ENCODE data around the gene SELPLG.
"Not testable (repeated sequence)": the region's sequence is repeated elsewhere in the genome, so short reads cannot be mapped to it uniquely, and the experiment has no call there.

SELPLG gene

DNA sequence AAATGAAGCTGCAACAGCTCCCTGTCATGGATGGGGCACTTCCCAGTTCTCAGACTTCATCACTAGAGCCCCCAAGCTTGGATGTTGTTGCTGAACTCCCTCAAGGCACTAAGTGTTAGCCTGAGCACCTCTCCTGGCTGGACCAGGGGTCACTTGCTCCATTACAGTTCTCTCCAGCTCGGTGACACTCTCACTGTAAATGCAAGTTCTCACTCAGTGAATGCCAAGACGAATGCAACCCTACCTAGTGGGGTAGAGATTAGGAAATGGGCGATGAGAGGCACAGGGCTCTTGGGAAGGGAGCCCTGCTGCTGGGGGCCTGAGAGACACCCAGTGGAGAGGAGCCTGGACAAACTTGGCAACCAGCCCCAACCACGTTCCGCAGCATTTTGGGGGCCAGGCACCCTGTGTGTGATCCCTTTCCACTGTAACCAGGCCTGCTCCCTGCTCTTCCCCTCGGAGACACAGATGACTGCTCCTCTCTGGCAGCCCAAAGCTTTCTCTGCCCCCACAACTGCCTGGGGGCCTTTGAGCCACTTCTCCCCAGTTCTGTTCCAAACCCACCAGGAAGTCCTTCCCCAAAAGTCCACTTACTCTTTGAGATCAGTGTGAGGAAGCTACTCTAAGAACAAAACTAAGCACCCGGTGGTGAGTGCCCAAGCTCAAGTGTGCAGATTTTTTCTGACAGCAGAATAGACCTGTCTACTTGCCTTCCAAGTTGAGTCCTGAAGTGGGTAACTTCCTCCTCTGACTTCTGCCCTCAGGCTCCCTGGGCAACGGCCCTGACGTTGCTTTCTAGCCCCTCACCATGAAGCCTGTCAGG lies 8.0 kb upstream of the SELPLG start:
- in situ Hi-C loops (cut with MboI; ENCODE audit: low sequenced_read_pairs), result no loop called here

DNA sequence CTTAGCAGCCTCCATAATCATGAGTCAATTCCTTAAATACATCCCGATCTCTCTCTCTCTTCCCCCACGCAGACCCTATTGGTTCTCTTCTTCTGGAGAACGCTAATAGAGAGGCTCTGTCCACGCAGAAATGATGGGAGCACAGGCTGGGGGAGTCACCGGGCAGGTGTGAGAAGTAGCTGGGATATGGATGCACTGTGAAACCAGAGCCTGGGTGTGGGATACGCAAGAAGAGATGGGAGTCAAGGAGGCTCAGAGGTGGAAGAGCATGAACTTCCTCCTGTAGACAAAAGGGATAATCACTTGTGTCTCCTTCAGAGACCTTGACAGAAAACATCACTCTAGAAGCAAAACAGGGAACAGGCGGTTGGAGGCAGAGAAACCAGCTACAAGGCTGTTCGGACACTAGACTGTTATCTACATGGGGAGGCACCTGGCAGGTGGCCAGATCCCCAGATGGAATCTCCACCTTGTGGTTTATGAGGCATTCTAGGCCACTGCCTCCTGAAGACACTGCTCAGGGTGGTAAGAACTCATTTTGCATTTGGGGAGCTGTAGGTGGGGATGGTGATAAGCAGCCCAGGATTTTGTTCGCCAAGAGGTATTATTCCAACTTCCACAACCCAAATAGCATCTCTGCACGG lies 7.2 kb upstream of the SELPLG start:
- in situ Hi-C loops (cut with MboI; ENCODE audit: low sequenced_read_pairs), result no loop called here

DNA sequence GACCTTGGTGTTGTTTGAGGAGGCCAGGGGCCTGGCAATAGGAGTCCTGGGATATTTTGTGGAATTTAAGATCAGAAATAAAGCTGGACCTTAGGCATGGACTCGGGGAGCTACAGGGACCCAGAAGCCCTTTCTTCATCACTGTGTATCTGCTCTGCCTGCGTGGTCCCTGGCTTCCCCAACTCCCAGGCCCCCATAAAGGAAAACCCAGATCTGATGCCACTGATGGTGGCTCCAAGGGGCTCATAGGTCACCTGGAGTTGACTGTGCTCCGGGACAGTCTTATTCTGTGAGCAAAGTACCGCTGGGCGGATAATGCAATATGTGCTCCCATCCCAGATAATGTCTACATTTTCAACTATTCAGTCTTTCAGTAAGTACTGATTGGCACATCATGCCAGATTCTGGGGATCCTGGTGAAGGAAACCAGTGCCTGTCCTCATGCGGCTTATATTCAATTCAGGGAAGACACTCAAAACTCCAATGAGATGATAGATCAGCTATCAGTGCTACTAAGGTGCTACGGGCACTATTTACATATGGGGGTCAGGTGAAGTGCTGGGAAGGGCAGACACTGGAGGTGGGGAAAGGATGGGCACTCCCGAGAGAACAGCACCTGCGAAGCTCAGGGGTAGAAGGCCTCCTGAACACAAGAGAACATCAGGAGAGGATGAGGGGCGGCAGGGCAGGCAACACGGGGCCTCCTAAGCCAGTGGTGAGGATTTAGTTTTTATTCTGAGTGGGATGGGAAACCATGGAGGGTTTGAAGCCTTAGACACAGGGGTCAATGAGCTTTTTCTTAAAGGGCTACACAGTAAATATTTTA lies 5.5 kb upstream of the SELPLG start:
- in situ Hi-C loops (cut with MboI; ENCODE audit: low sequenced_read_pairs), result no loop called here

DNA sequence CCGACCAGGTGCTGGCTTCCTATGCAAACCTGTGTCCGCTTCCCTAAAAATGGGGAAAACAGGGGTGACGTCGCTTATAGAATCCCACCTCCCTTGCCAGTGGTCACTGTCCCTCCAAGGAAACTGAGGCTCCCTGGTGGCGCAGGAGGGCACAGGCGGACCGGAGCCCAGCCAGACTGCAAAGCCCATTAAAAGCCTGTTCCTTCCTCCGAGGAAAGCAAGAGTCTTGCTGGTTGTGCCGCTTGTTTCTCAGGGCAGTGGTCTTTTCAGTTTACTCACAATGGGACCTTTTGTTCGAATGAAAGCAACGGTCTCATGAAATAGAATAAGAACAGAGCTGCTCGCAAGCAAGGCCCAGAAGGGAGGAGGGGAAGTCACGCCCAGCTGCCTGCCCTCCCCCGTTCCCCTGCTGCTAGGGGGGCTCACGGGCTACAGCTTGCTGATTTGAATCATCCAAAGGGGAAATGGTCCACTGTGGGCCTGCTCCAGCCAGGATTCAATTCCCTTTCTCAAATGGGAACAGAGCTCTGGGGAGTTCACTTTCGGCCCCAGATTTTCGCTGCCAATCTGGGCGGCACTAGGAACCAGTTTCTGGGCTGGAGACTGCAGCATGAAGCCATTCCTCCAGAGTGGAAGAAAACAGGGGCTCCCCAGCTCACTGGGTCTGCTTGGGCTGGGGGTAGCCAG lies 4.6 kb upstream of the SELPLG start:
- in situ Hi-C loops (cut with MboI; ENCODE audit: low sequenced_read_pairs), result no loop called here

DNA sequence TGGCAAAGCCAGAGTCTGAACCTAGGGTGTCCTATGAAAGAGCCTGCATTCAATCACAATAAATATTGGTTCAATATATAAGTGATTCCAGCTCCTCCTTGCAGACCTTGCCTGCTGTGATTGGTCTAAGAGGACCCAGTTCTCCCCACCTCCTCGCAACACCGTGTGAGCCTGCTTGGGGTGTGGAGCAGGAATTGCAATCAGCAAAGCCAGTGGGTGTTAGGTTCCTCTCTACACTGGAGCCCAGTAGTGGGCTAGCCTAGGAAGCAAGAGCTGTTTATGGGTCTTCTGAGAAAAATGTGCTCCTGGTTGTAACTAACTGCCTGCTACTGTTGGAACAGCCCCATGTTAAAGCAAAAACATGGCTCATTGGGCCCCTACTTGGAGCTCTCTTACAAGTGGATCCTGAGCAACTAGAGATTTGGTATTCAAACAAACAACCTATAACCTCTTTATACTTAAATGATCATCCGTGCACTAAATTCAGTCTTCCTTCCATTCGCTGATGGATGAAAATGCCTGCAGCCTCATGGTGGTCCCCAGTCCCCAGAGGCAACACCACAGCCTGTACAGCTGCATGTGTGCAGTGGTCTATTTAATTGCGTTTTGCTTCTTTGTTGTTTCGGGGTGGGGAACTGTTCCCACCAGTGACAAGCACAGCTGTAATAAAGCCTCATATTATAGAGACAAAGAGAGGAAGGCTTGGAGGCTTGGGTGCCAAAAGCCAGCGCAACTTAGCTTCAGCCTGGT lies 3.7 kb upstream of the SELPLG start:
- in situ Hi-C loops (cut with MboI; ENCODE audit: low sequenced_read_pairs), result no loop called here

DNA sequence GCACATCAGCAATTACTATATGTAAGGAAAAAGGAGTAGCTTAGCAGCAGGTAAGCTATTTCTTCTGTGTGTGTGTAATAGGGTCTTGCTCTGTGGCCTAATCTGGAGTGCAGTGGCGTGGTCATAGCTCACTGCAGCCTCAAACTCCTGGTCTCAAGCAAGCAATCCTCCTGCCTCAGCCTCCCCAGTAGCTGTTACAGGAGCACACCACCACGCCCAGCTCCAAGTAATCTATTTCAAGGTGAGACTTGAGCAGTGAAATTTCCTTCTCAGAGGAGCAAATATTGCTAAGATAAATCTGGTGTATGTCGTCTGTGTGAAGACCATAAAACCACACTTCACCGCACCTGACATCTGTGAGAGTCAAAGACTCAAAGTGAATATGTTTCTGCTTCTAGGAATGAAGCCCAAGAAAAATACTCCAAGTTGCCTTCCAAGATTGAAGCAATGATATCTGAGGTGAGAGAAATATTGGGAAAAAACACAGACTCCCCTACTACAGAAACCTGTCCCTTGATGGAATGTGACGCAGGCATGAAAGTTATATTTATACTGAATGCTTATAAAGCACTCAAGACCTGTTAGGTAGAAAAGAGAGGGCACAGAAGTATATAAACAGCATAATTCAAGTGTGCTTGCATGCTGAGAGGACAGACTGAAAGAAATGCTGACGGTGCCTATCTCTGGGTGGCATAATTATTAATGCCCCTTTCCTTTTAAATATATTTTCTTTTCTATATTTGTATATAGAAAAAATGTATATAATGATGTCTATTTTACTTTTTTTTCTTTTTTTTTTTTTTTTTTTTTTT lies 2.5 kb upstream of the SELPLG start:
- in situ Hi-C loops (cut with MboI; ENCODE audit: low sequenced_read_pairs), result no loop called here

DNA sequence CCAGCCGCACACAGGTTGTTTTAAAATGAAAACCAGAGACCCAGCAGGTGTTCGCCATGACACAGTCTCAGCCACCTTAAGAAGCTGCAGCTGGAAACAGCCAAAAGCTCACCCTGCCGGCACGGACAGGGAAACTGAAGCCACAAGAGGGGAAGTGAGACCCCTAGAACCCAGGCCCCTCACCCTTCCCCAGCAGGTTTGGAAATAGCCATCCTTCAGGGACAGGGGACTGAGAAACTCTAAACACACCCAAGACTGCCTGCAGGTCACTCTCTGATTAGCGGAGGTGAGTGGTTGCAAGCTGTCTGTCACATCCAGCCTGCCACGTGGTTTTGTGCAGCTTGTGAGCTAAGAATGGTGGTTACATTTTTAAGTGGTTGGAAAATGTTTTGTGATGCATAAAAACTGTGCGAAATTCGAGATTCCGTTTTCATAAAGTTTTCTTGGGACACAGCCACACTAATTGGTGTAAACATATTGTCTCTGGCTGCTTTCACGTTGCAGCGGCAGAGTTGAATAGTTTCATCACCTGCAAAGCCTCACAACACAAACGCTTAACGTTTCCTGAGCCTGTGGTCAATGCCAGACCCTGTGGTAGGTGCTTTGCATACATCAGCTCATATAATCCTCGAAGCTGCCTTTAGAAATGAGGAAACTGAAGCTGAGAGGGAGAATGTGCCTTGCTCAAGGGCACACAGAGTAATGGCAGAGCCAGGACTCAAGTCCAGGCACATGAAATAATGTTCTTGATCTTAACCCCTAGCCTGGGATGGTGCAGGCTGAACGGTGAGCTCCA lies 1.7 kb upstream of the SELPLG start:
- in situ Hi-C loops (cut with MboI; ENCODE audit: low sequenced_read_pairs), result no loop called here

DNA sequence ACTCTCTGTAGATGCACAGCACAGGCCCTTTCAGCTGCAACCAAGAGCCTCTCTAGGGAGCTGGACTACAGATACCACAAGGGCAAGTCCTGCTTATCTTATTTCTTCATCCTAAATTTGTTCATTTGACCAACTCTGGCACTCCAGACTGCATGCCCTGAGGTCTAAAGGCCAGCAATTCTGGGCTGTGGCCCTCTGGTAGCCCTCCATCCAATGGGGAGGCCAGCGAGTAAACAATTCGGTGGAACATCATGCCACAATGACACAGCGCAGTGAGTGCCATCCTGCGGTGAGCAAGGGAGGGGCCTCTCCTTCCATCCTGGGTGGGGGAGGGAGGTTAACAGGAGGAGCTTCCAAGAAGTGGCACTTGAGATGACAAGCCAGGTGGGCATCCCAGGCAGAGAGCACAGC lies 652 bp upstream of the SELPLG start:
- in situ Hi-C loops (cut with MboI; ENCODE audit: low sequenced_read_pairs), result no loop called here

DNA sequence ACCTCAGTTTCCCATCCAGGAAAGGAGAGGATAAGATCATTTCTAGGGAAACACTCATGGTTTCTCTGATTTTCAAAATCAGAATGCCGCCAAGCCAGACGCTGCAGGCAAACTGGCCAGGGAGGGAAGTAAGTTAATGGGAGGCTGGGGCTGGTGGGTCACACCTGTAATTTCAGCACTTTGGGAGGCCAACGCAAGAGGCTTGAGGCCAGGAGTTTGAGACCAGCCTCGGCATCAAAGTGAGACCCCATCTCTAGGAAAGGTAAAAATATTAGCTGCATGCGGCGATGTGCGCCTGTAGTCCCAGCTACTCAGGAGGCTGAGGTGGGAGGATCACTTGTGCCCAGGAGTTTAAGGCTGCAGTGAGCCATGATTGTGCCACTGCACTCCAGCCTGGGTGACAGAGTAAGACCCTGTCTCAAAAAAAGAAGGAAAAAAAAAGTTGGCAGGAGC lies 587 bp downstream of the SELPLG start:
- in situ Hi-C loops (cut with MboI; ENCODE audit: low sequenced_read_pairs), result no loop called here

DNA sequence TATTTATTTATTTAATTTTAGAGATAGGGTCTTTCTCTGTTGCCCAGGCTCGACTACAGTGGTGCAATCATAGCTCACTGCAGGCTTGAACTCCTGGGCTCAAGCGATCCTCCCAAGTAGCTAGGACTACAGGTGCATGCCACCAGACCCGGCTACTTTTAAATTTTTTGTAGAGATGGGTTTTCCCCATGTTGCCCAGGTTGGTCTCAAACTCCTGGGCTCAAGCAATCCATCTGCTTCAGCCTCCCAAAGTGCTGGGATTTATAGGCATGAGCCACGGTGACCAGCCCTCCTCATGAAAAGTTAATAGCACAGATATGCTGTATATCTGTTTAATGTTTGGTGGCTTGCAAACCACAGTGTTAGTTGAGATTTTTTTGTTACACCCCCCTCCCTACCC lies 2.4 kb downstream of the SELPLG start:
- in situ Hi-C loops (cut with MboI; ENCODE audit: low sequenced_read_pairs), result not testable (repeated sequence)

DNA sequence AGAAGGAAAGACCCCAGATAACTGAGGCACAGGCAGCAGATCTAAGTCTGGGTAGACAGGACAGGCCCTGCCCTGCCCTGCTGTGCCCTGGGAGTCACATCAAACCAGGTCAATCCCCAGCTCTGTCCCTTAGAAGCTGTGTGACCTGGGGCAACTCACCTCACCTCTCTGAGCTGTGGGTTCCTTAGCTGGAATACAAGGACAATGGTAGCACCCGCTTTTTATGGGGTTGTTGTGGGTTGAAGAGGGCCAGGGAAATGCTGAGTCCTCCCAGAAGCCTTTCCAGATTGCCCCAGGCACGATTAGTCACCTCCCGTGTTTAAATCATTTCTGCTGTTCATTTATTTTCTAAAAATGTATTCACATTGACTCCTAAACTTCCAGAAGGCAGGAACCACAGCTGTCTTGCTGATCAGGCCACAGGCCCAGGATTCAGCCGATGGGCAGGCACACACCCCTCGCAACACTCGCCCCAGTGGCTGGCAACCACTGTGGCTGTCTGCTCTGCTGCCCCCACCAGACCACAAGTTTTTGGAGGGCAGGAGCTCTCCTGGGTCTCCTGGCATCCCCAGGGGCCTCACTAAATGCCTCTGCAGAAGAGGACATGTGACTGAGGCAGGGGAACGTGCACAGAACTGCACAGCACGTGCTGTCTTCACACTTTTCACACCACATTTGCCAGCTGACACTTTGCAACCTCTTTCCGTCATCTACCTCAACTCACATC lies 3.0 kb downstream of the SELPLG start:
- in situ Hi-C loops (cut with MboI; ENCODE audit: low sequenced_read_pairs), result no loop called here

DNA sequence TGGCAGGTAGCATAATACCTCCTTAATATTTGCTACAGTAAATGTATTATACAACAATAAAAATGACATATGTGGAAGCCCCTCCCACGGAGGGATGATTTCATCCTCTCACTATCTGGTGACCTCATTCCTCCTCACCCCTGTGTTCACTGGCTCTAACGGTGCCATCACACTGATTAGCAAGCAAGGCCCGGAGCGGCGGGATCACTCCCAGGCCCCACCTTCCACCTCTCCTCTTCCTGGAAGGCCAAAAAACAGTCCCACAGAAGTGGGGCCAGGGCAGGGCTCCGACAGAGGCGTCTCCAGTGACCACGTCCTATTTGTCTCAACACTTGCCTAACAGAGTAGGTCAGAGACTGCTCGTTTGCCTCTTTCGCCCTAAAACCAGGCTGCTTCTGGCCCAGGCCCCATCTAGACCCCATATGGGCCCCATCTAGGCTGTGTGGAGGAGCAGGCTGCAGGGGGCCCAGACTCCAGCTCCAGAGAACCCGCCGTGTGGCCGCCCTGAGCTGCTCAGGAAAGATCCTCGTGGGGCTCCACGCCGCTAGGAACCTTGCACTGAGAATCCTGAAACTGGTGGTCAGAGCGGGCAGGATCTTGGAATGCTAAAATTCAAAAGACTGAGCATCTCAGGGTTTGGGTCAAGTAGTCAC lies 3.7 kb downstream of the SELPLG start:
- in situ Hi-C loops (cut with MboI; ENCODE audit: low sequenced_read_pairs), result no loop called here

DNA sequence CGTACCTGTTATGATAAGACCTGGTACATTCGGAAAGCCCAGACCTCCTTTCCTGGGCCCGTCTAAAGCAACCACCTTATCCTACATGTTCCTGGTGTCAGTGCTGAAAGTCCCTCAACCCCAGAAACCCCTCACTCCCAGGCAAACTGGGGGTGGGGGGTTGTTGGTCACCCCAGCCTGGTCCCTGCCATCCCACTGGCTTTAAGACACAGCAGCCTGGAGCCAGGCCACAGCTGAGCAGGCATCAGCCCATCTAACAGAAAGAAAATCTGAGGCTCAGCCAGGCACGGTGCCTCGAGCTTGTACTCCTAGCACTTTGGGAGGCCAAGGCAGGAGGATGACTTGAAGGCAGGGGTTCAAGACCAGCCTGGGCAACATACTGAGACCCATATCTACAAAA lies 4.5 kb downstream of the SELPLG start:
- in situ Hi-C loops (cut with MboI; ENCODE audit: low sequenced_read_pairs), result no loop called here

DNA sequence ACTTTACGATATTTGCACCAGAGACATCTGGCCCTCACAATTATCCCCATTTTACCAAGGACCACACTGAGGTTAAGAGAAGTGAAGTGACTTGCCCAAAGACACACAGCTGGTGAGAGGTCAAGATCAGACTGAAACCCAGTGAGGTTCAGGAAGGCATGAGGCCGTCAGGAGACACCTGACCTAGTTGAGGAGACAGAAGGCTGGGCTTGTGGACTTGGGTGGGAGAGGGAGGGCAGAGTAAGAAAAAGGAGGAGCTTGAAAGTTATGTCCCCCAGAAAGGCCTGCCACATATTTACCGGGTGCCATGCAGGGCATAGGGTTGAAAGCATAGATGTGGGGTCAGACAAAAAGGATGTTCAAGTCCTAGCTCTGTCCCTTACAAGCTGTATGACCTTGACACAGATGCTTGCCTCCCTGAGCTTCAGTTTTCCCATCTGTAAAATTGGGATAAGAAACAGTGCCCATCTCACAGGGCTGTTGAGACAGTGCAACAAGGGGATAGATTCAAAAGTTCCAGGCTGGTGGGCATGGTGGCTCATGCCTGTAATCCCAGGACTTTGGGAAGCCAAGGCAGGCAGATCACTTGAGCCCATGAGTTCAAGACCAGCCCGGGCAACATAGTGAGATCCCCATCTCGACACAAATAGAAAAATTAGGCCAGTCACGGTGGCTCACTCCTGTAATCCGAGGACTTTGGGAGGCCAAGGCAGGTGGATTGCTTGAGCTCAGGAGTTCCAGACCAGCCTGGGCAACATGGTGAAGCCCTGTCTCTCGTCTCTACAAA lies 6.4 kb downstream of the SELPLG start:
- in situ Hi-C loops (cut with MboI; ENCODE audit: low sequenced_read_pairs), result no loop called here

DNA sequence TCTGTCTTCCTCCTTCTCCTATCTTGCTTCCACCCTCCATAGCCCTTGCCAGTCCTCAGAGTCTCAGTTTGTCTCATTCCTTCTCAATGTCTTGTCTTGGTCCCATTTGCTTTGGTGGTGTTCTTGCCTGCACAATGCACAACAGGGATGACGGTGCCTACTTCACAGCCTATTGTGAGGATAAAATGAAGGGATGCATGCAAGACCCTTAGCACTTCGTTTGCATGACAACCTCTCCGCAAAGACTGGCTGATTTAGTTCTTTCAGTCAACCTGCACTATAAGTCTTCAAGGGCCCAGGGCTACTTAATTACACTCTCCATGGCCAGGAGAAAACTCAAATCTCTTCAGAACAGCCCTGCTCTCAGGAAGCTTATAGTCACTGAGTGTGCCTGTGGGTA lies 8.5 kb downstream of the SELPLG start:
- in situ Hi-C loops (cut with MboI; ENCODE audit: low sequenced_read_pairs), result no loop called here

DNA sequence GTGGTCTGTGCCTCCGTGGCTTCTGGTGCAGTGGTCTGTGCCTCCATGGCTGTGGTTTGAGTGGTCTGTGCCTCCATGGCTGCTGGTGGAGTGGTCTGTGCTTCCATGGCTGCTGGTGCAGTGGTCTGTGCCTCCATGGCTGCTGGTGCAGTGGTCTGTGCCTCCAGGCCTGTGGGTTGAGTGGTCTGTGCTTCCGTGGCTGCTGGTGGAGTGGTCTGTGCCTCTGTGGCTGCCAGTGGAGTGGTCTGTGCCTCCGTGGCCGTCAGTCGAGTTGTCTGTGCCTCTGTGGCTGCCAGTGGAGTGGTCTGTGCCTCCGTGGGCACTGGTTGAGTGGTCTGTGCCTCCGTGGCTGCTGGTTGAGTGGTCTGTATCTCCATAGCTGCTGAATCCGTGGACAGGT lies 10.1 kb downstream of the SELPLG start:
- in situ Hi-C loops (cut with MboI; ENCODE audit: low sequenced_read_pairs), result no loop called here

All from HL-60/S4 treated with retinoic acid at 250 ng/mL for 4 days and 3 days (cell line).